ENCODE results near the gene CLSTN2.

The CLSTN2 gene

DNA sequence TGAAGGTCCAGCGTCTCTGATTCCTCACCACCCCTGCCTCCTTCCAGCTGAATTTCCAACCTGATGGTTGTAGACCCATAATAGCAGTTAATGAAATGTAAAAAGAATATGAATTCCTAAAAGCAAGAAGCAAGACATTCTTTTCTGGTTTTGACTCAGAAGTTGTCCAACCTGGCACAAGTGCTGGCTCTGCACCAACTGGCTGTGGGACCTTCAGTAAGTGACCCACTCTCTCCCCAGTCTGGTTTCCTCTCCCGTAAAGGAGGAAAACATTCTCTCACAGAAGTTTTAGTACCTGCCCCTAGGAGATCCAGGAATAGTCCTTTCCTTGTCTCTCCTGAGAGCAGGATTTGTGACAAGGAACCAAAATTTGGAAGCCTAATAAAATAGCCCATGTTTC is 506.0 kb downstream of the CLSTN2 start:
- TF ChIP-seq POLR2AphosphoS5 (IDR thresholded peaks at IDR 0.05; ENCODE audit: low read depth, low read length), result no peak
- TF ChIP-seq, protein P1, sequence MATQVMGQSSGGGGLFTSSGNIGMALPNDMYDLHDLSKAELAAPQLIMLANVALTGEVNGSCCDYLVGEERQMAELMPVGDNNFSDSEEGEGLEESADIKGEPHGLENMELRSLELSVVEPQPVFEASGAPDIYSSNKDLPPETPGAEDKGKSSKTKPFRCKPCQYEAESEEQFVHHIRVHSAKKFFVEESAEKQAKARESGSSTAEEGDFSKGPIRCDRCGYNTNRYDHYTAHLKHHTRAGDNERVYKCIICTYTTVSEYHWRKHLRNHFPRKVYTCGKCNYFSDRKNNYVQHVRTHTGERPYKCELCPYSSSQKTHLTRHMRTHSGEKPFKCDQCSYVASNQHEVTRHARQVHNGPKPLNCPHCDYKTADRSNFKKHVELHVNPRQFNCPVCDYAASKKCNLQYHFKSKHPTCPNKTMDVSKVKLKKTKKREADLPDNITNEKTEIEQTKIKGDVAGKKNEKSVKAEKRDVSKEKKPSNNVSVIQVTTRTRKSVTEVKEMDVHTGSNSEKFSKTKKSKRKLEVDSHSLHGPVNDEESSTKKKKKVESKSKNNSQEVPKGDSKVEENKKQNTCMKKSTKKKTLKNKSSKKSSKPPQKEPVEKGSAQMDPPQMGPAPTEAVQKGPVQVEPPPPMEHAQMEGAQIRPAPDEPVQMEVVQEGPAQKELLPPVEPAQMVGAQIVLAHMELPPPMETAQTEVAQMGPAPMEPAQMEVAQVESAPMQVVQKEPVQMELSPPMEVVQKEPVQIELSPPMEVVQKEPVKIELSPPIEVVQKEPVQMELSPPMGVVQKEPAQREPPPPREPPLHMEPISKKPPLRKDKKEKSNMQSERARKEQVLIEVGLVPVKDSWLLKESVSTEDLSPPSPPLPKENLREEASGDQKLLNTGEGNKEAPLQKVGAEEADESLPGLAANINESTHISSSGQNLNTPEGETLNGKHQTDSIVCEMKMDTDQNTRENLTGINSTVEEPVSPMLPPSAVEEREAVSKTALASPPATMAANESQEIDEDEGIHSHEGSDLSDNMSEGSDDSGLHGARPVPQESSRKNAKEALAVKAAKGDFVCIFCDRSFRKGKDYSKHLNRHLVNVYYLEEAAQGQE (IDR thresholded peaks at IDR 0.05; ENCODE audit: insufficient read depth in 1 of 2, low read depth in 2 of 2, low read length in 2 of 2), result no peak

DNA sequence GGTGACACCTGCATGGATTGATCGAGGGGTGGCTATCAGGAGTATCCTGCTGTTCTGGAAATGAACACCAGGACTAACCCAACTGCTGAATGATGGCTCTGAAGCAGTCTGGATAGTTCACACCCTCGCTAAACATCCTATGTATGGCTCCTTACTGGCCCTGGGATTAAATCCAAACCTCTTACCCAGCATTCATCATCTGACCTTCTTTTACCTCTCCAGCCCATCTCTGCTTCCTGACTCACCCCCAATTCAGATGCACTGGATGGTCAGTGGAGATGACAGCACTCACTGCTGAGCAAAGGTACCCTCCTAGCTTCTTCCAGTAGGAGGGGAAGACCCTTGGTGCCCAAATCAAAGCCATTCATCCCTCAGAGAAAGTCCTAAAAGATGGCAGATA is 507.6 kb downstream of the CLSTN2 start:
- TF ChIP-seq SIN3A (IDR thresholded peaks at IDR 0.05; ENCODE audit: borderline replicate concordance, insufficient read depth, low read length), result no peak
- TF ChIP-seq FOXP2 (optimal IDR thresholded peaks at IDR 0.05; ENCODE audit: borderline replicate concordance, extremely low read depth, extremely low read length, insufficient read depth), result no peak
- TF ChIP-seq POLR2AphosphoS5 (IDR thresholded peaks at IDR 0.05; ENCODE audit: low read depth, low read length), result no peak
- no peak for TF ChIP-seq TAF1 (IDR thresholded peaks at IDR 0.05; ENCODE audit: borderline replicate concordance, insufficient read depth, low read length)
- TF ChIP-seq, protein P1 (IDR thresholded peaks at IDR 0.05; ENCODE audit: insufficient read depth in 1 of 2, low read depth in 2 of 2, low read length in 2 of 2), result no peak

DNA sequence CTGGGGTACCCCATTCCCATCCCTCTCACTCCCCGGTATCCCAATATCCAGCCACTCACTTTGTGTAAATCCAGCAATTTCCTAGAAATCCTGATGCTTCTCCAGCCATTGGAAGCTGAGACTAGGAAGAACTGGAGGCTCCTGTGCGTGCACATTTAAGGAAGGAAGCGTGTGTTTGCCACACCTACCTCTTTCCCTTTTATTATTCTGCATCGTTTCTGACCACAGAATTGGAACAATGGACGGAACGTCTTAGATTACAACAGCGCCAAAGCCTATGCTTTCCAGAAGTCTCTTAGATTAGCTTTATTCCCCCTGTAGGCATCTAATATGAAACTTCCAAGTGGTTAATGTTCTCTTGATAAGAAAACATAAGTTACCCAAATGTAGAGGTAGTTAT is 508.1 kb downstream of the CLSTN2 start:
- no peak for TF ChIP-seq FOXP2 (optimal IDR thresholded peaks at IDR 0.05; ENCODE audit: borderline replicate concordance, extremely low read depth, extremely low read length, insufficient read depth)
- TF ChIP-seq, protein P1 (IDR thresholded peaks at IDR 0.05; ENCODE audit: insufficient read depth in 1 of 2, low read depth in 2 of 2, low read length in 2 of 2), result no peak
- TF ChIP-seq TAF1 (IDR thresholded peaks at IDR 0.05; ENCODE audit: borderline replicate concordance, insufficient read depth, low read length), result no peak
- no peak for TF ChIP-seq SIN3A (IDR thresholded peaks at IDR 0.05; ENCODE audit: borderline replicate concordance, insufficient read depth, low read length)
- TF ChIP-seq POLR2AphosphoS5 (IDR thresholded peaks at IDR 0.05; ENCODE audit: low read depth, low read length), result no peak

DNA sequence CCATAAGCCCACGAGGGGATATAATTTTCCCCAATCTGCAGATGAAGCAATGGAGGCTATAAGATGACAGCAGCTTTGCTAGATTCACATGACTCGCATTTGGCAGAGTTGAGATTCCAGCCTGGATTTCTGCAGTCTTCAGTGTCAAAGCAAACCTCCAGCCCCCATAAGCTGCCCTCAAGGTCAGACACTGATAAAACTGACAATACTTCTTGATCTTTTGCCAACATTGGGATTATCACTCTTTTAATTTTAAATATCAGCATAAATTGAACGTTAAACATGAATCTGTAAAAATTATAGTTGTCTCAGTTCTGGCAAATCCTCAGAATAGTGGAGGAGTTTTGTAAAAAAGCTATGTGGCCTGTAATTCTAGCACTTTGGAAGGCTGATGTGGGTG is 508.8 kb downstream of the CLSTN2 start:
- TF ChIP-seq POLR2AphosphoS5 (IDR thresholded peaks at IDR 0.05; ENCODE audit: low read depth, low read length) (no peak), SIN3A (IDR thresholded peaks at IDR 0.05; ENCODE audit: borderline replicate concordance, insufficient read depth, low read length) (no peak), TAF1 (IDR thresholded peaks at IDR 0.05; ENCODE audit: borderline replicate concordance, insufficient read depth, low read length) (no peak), FOXP2 (optimal IDR thresholded peaks at IDR 0.05; ENCODE audit: borderline replicate concordance, extremely low read depth, extremely low read length, insufficient read depth) (no peak)
- TF ChIP-seq, protein P1 (IDR thresholded peaks at IDR 0.05; ENCODE audit: insufficient read depth in 1 of 2, low read depth in 2 of 2, low read length in 2 of 2), result no peak

DNA sequence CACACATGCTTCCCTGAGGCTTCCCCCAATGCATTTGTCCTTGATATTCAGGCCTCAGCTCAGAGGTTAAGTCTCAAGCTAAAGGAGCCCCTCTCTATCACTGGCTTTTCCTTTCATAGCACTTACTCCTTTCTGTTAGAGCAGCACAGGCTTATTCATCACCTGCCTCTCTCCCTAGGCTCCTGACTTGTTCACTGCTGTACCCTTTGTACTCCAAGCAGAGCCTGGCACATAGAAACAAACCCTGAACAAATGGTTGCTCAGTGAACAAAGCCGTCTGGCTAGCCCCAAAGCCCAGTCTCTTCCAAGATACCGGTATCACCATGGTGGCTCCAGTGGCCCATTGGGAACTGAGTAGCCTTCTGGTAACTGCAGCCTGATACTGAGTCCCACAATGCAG is 511.7 kb downstream of the CLSTN2 start:
- TF ChIP-seq, protein P1 (IDR thresholded peaks at IDR 0.05; ENCODE audit: insufficient read depth in 1 of 2, low read depth in 2 of 2, low read length in 2 of 2), result no peak
- no peak for TF ChIP-seq POLR2AphosphoS5 (IDR thresholded peaks at IDR 0.05; ENCODE audit: low read depth, low read length)
- TF ChIP-seq SIN3A (IDR thresholded peaks at IDR 0.05; ENCODE audit: borderline replicate concordance, insufficient read depth, low read length), result no peak
- TF ChIP-seq FOXP2 (optimal IDR thresholded peaks at IDR 0.05; ENCODE audit: borderline replicate concordance, extremely low read depth, extremely low read length, insufficient read depth), result no peak
- TF ChIP-seq TAF1 (IDR thresholded peaks at IDR 0.05; ENCODE audit: borderline replicate concordance, insufficient read depth, low read length), result no peak
